KOPT-K1 (cell line): Measurements from ENCODE around the gene ZNF184.
A peak's percentile ranks its signal among the peaks of the same experiment; 100 is the strongest.

Source experiments
- H3K27ac ChIP-seq: fragments of 200-600 bp; sonication (generic); 2 replicates; pipeline ENCODE4 v1.5.1; 2016; ENCODE audit warnings: antibody characterized with exemption, mild to moderate bottlenecking, low read depth, low read length; ENCODE audit not compliant: poor library complexity, severe bottlenecking
- H3K36me3 ChIP-seq: fragments of 200-600 bp; sonication (generic); 2 replicates; pipeline ENCODE4 v1.5.1; 2017; ENCODE audit warnings: antibody characterized with exemption, mild to moderate bottlenecking, low read length, moderate library complexity; ENCODE audit not compliant: insufficient read depth
- H3K9me3 ChIP-seq: fragments of 200-600 bp; sonication (generic); 2 replicates; pipeline ENCODE4 v1.5.1; 2017; ENCODE audit warnings: antibody characterized with exemption, low read length, mild to moderate bottlenecking; ENCODE audit not compliant: insufficient read depth, poor library complexity, severe bottlenecking

The ZNF184 gene

DNA sequence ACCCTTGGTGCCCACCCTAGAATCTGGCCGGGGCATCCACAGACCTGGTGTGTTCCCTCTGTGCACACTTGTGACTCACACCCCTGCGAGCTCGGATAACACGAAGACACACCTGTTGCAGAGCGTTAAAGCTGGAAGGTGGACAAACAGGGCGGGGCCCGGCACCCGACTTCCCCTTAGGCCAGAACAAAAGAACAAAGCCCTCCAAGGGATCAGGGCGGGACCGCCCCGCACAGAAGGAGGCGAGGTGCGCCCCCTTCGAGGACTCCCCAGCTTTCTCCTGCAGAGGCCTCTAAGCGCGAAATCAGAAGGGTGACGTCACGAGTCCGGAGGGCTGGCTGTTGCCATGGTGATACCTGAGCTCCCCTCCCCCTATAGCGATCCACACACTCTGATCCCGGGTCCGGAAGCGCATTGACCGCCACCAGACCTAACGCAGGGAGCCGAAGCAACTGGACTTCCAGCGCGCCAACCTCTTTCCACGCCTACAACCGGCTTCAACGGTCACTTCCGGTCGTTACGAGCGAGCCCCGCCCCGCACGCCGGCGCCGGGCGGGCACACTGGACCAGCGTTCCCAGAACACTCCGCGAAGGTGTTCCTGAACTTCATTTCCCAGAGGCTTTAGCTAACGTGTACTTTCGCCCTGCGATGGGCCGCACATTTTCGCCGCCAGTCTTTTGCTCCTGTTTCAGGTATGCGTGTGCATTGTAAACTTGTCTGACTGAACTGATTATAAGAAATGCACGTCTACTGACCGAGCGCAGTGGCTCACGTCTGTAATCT lies at the start of gene ZNF184:
Gene ZNF184, minus strand, starts transcription at position 489 of the 784 bp plus-strand sequence. CDS start 811 bp downstream, outside the sequence.
- H3K36me3 ChIP-seq = peaks cover 28% of the 10 kb centered on the region
- peaks cover 8% of the 10 kb centered on the region for H3K9me3 ChIP-seq
- peak within 1 kb of the TSS; percentile 93 for H3K27ac ChIP-seq

DNA sequence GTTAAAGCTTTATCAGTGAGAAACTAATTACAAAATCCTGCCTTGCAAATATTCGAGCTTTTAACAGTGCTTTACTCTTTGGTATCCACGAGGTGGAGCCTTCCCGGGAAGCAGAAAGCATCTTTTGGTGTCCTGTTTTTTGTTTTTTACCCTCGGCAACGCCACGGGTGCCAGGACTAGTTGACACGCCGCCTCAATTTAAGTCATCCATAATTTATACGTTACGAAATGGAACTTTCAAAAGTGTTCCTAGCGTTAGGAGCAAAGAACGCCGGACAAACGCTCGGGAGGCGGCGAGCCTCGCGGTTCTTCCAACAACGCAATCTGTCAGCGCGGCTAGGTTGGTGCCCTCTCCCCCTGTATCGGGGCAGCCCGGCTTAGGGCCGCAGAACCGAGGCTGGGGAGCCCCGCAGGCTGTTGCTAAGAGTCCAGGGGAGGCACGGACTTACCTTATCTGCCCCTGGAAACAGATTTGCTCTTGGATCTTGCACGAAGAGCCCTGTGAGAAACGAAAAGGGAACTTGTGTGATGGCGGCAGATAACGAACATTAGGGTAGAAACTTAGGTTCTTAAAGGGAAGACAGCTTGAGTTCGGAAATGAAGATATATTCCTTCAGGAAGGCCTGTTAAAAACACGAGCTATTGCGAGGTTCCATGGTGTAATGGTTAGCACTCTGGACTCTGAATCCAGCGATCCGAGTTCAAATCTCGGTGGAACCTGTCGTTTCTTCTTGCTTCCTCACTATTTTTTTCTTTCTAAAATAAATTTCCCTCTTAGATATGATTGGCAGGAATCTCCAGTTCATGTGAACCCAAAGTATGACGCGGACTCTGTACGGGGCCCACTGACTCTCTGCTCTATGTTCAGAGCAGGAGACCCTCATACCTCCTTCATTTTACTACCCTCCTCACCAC lies 46.2 kb upstream of the ZNF184 start:
- Histone ChIP-seq H3K27ac (peak overlapping the region; percentile 68), H3K36me3 (no peaks in the 10 kb centered on the region), H3K9me3 (no peaks in the 10 kb centered on the region)

DNA sequence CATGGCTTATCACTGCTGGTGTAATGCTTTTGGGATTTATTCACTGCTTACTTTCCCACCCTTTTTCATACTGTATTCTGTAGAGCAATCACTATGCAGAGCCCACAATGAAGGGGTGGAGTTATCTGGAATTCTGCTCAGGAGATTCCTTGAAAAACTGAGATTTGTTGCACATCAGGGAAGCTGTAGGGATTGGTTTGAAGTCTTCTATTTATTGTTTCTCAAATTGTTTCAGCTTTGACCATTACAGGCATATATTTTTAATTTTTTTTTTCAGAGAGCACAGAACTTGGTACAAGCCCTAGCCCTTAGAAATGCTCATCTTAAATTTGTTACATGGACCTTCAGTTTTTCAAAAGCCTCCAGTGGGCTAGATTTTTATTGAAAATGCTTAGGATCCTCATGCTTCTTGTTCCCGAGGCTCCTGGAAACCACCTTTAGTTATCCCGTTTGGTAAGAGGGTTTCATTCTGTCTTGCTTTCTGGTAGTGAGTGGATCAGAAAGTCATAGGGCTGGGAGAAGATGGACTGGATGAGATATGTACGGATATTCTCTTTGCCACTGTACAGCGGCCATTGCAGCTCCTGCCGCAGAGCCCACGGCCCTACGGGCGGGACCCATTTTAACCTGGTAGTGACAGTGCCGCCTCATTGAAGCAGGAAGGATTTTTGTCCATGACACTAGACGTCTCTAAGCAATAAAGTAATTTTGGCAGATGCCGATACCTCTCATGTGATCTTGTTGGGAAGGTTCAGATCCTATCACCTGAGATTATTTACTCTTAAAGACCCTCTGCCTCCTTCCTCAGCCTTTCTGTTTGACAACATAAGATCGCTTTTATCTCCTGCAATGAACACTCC lies 45.3 kb upstream of the ZNF184 start:
- H3K9me3 ChIP-seq = no peaks in the 10 kb centered on the region
- peak overlapping the region; percentile 68 for H3K27ac ChIP-seq
- no peaks in the 10 kb centered on the region for H3K36me3 ChIP-seq

DNA sequence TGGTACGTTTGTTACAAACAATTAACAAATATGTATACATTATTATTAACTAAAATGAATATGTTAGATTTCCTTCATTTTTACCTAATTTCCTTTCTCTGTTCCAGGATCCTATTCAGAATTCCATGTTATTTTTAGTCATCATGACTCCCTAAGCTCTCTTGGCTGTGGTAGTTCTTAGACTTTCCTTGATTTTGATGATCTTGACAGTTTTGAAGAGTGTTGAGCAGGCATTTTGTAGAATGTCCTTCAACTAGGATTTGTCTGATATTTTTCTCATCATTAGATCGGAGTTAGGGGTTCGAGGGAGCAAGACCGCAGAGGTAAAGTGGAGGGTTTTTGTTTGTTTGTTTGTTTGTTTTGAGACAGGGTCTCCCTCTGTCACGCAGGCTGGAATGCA lies 44.3 kb upstream of the ZNF184 start:
- no peak overlapping the region for H3K27ac ChIP-seq
- no peaks in the 10 kb centered on the region for H3K9me3 ChIP-seq
- H3K36me3 ChIP-seq = no peaks in the 10 kb centered on the region

DNA sequence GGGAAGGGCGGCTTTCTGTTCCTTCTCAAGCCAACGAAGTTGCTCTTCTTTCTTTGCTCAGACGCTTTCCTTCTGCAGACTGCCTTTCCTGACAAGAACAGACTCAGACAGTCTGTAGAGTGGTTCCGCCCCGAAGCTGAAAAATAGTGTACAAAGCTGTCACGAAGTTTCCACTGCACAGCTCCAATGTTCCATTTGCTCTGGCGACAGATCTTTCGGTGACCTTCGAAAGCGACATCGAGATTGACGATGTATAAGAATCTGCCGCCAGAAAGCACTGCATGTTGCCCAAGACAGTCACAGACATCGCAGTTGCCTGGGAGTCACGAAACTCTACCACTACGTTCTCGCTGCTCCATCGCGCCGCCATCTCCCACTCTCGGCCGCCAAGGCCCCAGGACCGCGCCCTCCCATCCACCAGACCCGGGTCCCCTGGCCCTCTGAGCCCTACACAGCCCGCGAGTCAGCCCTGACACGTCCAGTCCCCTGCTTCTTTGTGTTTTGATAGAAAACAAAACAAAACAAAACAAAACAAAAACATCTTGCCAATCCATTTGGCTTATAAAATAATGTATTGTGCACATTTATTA lies 42.1 kb upstream of the ZNF184 start:
- H3K36me3 ChIP-seq = no peaks in the 10 kb centered on the region
- H3K9me3 ChIP-seq = no peaks in the 10 kb centered on the region
- H3K27ac ChIP-seq = no peak overlapping the region

DNA sequence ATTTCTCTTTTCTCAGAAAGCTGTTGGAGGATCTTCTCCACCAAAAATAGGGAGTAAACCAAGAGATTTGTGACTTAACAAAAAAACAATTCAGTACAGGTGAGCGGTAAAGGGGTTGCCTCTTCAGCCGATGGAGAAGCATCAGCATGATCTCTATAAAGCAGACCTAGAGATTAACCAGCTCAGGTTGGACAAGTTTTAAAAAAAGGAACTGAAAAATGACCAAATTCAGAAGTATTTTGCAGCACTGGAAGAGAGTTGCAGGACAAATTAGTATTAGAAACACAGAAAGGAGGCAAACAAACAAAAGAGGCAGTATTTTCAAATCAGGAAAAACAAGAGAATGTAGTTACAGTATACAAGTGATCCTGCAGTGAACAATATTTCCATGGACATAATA lies 39.6 kb upstream of the ZNF184 start:
- H3K9me3 ChIP-seq = no peaks in the 10 kb centered on the region
- no peaks in the 10 kb centered on the region for H3K36me3 ChIP-seq
- H3K27ac ChIP-seq = no peak overlapping the region

DNA sequence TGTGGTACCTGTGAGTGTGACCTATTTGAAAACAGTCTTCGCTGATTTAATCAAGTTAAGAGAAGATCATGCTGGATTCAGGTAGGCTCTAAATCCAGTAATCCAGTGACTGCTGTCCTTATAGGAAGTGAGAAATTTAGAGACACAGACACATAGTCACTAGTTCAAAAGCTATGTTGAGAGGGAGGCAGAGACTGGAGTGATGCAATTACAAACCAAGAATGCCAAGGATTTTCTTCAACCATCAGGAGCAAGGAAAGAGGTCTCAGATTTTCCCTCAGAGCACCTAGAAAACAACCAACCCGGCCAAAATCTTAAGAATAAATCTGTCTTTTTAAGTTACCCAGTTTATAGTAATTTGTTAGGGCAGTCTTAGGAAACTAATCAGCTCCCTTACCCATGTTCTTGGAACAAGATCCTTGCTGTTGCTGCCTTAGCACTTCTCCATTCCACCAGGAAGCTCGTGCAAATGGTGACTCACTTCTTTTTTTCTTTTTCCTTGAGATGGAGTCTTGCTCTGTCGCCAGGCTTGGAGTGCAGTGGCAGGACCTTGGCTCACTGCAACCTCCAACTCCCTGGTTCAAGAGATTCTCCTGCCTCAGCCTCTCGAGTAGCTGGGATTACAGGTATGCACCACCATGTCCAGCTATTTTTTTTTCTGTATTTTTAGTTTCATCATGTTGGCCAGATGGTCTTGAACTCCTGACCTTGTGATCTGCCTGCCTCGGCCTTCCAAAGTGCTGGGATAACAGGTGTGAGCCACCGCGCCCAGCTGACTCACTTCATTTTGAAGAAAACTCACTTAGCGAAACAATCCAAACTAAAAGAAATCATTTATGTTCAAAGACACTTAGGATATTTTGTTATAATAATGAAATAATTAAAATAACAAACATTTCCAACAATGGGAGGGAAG lies 34.4 kb upstream of the ZNF184 start:
- Histone ChIP-seq H3K27ac (no peak overlapping the region), H3K9me3 (no peaks in the 10 kb centered on the region), H3K36me3 (no peaks in the 10 kb centered on the region)

DNA sequence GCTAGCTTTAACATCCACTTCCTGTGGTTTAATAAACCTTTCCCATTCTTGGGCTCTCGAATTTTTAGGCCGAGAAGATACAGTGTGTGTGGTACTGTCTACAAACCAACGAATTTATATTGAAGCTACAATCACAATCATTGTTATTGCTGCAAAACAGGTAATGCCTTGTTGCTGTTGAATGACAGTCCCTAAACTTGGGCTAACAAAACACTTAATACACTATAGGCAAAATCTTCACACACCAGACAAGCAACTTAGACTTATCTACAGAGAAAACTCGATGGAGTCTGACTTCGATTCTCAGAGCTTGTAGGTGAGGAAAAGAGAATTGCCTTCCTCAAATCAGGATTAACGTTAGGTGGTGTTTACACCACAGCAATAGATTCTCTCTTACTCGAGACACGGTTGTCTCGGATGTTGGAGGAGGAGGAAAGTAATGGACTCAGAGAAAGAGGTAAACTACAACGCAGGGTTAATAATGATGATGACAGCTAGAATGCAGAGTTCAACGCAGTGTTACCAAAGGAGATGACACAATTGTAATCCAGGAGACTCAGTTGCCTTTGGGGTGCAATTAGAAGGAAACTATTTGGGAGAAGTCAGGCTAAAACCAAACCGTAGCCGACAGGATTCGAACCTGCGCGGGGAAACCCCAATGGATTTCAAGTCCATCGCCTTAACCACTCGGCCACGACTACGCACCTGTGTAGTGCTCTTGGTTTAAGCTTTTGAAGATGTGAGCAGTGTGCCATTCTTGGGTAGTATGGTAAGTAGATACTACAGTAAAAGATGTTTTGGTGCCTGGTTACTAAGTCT lies 32.5 kb upstream of the ZNF184 start:
- no peaks in the 10 kb centered on the region for H3K36me3 ChIP-seq
- H3K27ac ChIP-seq = no peak overlapping the region
- no peaks in the 10 kb centered on the region for H3K9me3 ChIP-seq

DNA sequence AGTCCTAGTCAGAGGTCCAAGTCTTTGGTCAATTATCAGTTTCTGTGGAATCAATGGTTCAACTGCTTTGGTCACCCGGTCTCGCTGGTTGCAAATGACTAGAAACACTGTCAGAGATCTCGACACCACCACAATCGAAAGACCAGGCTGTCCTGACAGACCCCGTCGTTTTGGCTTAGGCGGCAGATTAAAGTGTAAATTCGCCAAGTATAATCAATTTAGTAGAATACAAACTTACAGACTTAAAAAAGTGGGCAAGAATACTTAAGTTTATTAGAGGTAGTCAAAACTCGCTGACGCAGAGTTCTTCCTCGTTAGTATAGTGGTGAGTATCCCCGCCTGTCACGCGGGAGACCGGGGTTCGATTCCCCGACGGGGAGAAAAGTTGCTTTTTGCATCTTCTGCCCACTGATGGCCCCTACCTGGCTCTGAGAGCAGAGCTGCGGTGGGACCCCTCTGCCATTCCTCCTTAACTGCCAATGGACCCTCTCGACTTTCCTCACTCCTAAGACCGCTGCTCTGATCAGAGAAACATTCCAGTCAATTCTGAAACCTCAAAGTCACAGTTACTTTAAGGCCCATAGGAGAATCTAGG lies 30.6 kb upstream of the ZNF184 start:
- no peaks in the 10 kb centered on the region for H3K36me3 ChIP-seq
- H3K27ac ChIP-seq = peak overlapping the region; percentile 59
- H3K9me3 ChIP-seq = no peaks in the 10 kb centered on the region

DNA sequence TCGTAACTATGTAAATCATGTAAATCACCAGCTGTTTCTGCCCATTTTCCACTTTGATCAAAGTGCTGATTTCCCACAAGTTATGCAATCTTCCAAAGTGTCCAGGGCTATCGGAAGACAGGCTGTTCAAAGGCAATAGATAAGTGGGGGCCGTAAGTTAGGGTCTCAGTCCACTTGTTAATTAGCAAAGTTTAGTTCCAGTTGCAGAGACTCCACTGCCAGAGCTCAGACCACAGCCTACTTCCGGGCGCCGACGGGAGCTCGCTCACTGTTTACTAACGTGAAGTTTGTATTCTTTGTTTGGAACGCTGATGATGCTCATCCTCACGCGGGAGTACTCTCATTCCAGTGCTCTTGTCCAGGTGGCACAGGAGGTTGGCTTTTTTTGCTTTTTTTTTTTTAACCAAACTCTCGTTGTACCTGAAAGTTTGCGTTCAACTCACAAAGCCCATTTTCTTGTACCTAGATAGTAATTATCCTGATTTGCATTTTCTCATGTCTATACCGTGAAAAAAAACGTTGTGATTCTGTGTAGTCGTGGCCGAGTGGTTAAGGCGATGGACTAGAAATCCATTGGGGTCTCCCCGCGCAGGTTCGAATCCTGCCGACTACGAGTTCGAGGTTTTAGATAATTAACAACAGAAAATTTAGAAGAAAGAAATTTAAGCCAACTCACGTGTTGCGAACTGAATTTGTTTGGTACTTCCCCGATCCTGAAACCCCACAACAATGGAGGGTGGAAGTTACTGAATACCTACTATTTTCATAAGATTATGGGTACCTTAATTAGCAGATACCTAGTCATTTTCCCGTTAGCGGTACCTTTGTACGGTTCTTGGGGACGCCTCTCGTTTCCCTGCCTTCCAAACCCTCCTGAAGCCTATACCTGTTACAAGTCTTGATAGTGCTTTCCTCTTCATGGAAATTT lies 29.9 kb upstream of the ZNF184 start:
- Histone ChIP-seq H3K27ac (peak overlapping the region; percentile 59), H3K36me3 (no peaks in the 10 kb centered on the region), H3K9me3 (no peaks in the 10 kb centered on the region)

DNA sequence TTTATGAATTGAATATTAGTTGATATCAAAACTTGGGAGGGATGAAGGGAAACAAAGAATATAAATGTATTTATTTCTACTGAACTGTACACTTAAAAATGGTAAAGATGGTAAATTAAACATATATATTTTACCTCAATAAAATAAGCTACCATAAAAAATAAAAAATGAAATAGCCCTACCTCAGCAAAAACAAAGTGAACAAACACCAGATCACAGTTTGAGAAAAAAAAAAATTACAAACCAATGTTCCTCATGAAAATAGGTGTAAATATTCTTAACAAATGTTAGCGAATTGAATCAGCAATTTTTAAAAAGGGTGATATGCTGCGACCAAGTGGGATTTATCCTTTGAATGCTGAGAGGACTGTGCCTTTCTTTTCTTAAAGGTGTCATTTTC lies 28.3 kb upstream of the ZNF184 start:
- H3K9me3 ChIP-seq = no peaks in the 10 kb centered on the region
- H3K36me3 ChIP-seq = no peaks in the 10 kb centered on the region
- no peak overlapping the region for H3K27ac ChIP-seq

DNA sequence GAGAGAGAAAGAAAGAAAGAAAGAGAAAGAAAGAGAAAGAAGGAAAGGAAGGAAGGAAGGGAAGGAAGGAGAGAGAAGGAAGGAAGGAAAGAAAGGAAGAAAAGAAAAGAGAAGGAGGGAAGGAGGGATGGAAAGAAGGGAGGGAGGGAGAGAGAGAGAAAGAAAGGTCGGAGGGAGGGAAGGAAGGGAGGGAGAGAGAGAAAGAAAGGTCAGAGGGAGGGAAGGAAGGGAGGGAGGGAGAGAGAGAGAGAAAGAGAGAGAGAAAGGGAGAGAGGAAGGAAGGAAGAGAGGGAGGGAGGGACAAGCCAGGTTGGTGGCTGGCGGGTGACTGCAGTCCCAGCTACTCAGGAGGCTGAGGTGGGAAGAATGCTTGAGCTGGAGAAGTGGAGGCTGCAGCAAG lies 27.3 kb upstream of the ZNF184 start:
- Histone ChIP-seq H3K9me3 (no peaks in the 10 kb centered on the region), H3K36me3 (no peaks in the 10 kb centered on the region), H3K27ac (no peak overlapping the region)
